Spleen (tissue), 11 donors: ENCODE results near the gene FARP1. TPM values are rescaled to one million over a fixed set of nuclear protein-coding genes. Genes with fewer than 3 reads are reported as not detected.

ENCODE experiments used
- DNase-seq: peaks from one replicate; pipeline ENCODE4 v3.0.0-alpha.2; 2020
- H3K27ac ChIP-seq, 8 donors: fragments of 200-600 bp; sonication (generic) in 7 of 8; 1 replicate in 4 of 8; 2 replicates in 4 of 8; pipeline versions ENCODE4 v1.5.0 to v1.8.0; 2016 to 2021; ENCODE audit warnings: inconsistent platforms in 4 of 8, mild to moderate bottlenecking in 4 of 8, moderate library complexity in 1 of 8
- H3K27me3 ChIP-seq, 7 donors: fragments of 200-600 bp; sonication (generic) in 6 of 7; replicated peaks in 1 of 7; 1 replicate in 4 of 7; 2 replicates in 3 of 7; pipeline versions ENCODE4 v1.5.0 to v1.8.0; 2016 to 2021; ENCODE audit warnings: inconsistent platforms in 3 of 7, mild to moderate bottlenecking in 1 of 7
- H3K36me3 ChIP-seq, 6 donors: fragments of 200-600 bp; sonication (generic) in 5 of 6; 1 replicate in 4 of 6; 2 replicates in 2 of 6; pipeline versions ENCODE4 v1.5.0 to v1.8.0; 2016 to 2021; ENCODE audit warnings: inconsistent platforms in 2 of 6
- H3K4me1 ChIP-seq, 6 donors: fragments of 200-600 bp; sonication (generic) in 5 of 6; 1 replicate in 3 of 6; 2 replicates in 3 of 6; pipeline versions ENCODE4 v1.5.0 to v1.8.0; 2016 to 2021; ENCODE audit warnings: inconsistent platforms in 3 of 6
- H3K4me3 ChIP-seq, 8 donors: fragments of 200-600 bp; sonication (generic) in 7 of 8; 1 replicate in 4 of 8; 2 replicates in 4 of 8; pipeline versions ENCODE4 v1.5.0 to v1.8.0; 2016 to 2021; ENCODE audit warnings: inconsistent platforms in 4 of 8, mild to moderate bottlenecking in 4 of 8, moderate library complexity in 2 of 8
- H3K9me3 ChIP-seq, 8 donors: fragments of 200-600 bp; sonication (generic) in 7 of 8; 1 replicate in 4 of 8; 2 replicates in 4 of 8; pipeline versions ENCODE4 v1.5.0 to v1.8.0; 2016 to 2021; ENCODE audit warnings: inconsistent platforms in 4 of 8
- CTCF ChIP-seq, 11 experiments: fragments of 200-600 bp in 7 of 11; fragments of 450-650 bp in 4 of 11; sonication (generic) in 4 of 11; IDR thresholded peaks in 8 of 11; conservative IDR thresholded peaks in 3 of 11; 1 replicate in 7 of 11; 2 replicates in 4 of 11; pipeline versions ENCODE4 v1.4.0 to v1.8.0; 2016 to 2021; ENCODE audit warnings: antibody characterized with exemption in 11 of 11, inconsistent platforms in 4 of 11, mild to moderate bottlenecking in 1 of 11
- POLR2A ChIP-seq, 3 donors: fragments of 450-650 bp; IDR thresholded peaks; one replicate each; pipeline ENCODE4 v1.5.1; 2017; ENCODE audit warnings: antibody characterized with exemption in 3 of 3, mild to moderate bottlenecking in 1 of 3
- POLR2AphosphoS5 ChIP-seq, 3 donors: sonication (generic); formaldehyde crosslinking; IDR thresholded peaks; one replicate each; pipeline ENCODE4 v1.5.1; 2017; ENCODE audit warnings: antibody characterized with exemption in 3 of 3
- WGBS, 5 donors: extraction: QIAGEN DNeasy Blood & Tissue Kit in 3 of 5; methylation state at CpG; one replicate each; pipeline versions ENCODE4 v1.1.5 to v1.1.7; 2013 to 2018; 5-methylcytosine and 5-hydroxymethylcytosine counted together
- intact Hi-C: fragments of 100-400 bp; cut with DNase I; formaldehyde crosslinking; loops from one replicate; pipeline ENCODE4 v1.15.0; 2023; ENCODE audit warnings: low total_unique reads
- polyA plus RNA-seq, 3 donors: library from polyadenylated mRNA; stranded (reverse); fragments of 200-250 nt; gene quantifications; one replicate each; pipeline ENCODE4 v1.2.1, GENCODE V29; 2013
- total RNA-seq, 7 donors: library from RNA; depleted of rRNA in 3 of 7; stranded (reverse); fragments of >200 nt in 3 of 7; fragmentation: NEBNext Ultra II Directional in 4 of 7; extraction: Animal tissue kit (Norgen Biotek cat#: 25700) in 4 of 7; gene quantifications; one replicate each; pipeline versions ENCODE4 v1.1.0 to v1.2.1, GENCODE V29; 2016 to 2021
- donor health status: healthy with polysubstance abuse.
- donor health status: DM: no; HTN: no; CAD: no; lungs with moderate emphysema.
- donor health status: DM: no; HTN: no; CAD: no.
- donor health status: Bipolar disorder and iron deficiency.
- donor health status: healthy.
- donor health status: DM: no; HTN: no; CAD: no.
- donor health status: DM: yes; HTN: yes; CAD: no.

The FARP1 gene
- total and polyA plus RNA-seq, 10 donors: 3.7 to 60.9 (median 33.0) TPM

DNA sequence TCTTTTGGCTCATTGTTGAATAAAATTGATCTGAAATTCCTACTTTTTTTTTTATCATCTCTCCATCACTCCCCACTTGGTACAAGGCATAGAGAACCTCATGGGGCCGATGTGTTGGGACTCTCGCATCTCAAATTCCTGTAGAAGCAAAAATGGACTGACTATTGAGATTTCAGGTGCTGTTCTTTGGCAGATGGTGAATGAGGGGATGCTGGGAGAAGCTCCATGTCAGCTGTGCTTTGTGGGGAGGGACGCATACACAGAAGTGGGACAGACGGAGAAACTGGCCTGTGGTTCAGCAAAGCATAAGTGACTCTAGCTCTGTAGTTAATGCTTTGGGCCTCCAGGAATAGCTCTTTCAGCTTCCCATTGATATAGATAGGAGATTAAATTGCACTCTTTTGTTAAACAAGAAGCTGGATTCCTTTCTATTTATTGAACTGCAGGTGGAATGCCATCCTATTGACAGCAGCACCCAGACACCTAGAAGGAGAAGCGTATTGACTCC lies 228.7 kb downstream of the FARP1 start:
- intact Hi-C loops: no loop called here
- WGBS, 5 donors: 90 to 94% (median 94%) methylated on average over 5 of the region's 5 CpGs

DNA sequence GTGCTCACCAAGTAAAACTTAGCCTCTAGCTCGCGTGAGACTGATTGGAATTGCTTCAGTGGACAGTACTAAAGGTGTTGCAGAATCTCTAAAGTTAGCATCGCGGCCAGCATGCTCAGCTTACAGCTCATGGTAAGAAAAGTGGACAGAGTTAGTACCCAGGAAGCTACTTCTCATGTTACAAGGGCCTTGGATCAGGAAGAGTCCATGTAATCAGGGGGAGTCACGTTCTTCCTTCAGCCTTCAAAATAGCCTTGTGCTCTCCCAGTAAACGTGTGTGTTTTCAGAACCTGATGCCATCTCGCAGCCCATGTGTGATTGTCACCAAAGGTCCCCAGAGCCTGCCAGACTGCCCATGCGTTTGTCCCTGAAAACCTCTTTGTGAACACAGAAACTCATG lies 230.0 kb downstream of the FARP1 start:
- Histone ChIP-seq H3K36me3 (peaks cover 0 to 8% (median 0%) of the 10 kb centered on the region in 6 donors), H3K9me3 (peaks cover 0 to 13% (median 10%) of the 10 kb centered on the region in 8 donors), H3K4me3 (no peak overlapping the region), H3K4me1 (peaks cover 0 to 6% (median 0%) of the 10 kb centered on the region in 6 donors), H3K27ac (no peak overlapping the region), H3K27me3 (no peaks in the 10 kb centered on the region)
- DNase-seq: no peak
- TF ChIP-seq CTCF (IDR thresholded peaks at IDR 0.05 in 8 of 11, conservative IDR thresholded peaks at IDR 0.05 in 3 of 11): no peak
- TF ChIP-seq POLR2A (IDR thresholded peaks at IDR 0.05): no peak
- no peak for TF ChIP-seq POLR2AphosphoS5 (IDR thresholded peaks at IDR 0.05)
- intact Hi-C loops: no loop called here
- WGBS, 5 donors: 67 to 91% (median 78%) methylated on average over 8 of the region's 8 CpGs

More for the DNA sequence above, 228.7 kb downstream of the FARP1 start:
- H3K36me3 ChIP-seq: peaks cover 0 to 8% (median 0%) of the 10 kb centered on the region in 6 donors
- H3K4me1 ChIP-seq: peaks cover 0 to 6% (median 0%) of the 10 kb centered on the region in 6 donors
- H3K4me3 ChIP-seq: no peak overlapping the region
- DNase-seq: no peak
- H3K27me3 ChIP-seq: no peaks in the 10 kb centered on the region
- peaks cover 0 to 13% (median 10%) of the 10 kb centered on the region in 8 donors for H3K9me3 ChIP-seq
- TF ChIP-seq POLR2A (IDR thresholded peaks at IDR 0.05): no peak
- TF ChIP-seq CTCF (IDR thresholded peaks at IDR 0.05 in 8 of 11, conservative IDR thresholded peaks at IDR 0.05 in 3 of 11): no peak
- no peak for TF ChIP-seq POLR2AphosphoS5 (IDR thresholded peaks at IDR 0.05)
- no peak overlapping the region for H3K27ac ChIP-seq

- Histone ChIP-seq H3K36me3 (no peaks in the 10 kb centered on the region), H3K27ac (no peak overlapping the region), H3K9me3 (peaks cover 0 to 13% (median 10%) of the 10 kb centered on the region in 8 donors), H3K4me3 (no peak overlapping the region), H3K4me1 (peaks cover 0 to 6% (median 0%) of the 10 kb centered on the region in 6 donors), H3K27me3 (no peaks in the 10 kb centered on the region)
- DNase-seq: no peak
- no peak for TF ChIP-seq POLR2A (IDR thresholded peaks at IDR 0.05)
- TF ChIP-seq CTCF (IDR thresholded peaks at IDR 0.05 in 8 of 11, conservative IDR thresholded peaks at IDR 0.05 in 3 of 11): no peak
- TF ChIP-seq POLR2AphosphoS5 (IDR thresholded peaks at IDR 0.05): no peak
- 62 to 92% (median 83%) methylated on average over 1 of the region's 1 CpG for WGBS, 5 donors
- intact Hi-C loops: no loop called here
Measured at GRCh38 chr13:98374750-98375149, 231.9 kb downstream of the FARP1 start.

DNA sequence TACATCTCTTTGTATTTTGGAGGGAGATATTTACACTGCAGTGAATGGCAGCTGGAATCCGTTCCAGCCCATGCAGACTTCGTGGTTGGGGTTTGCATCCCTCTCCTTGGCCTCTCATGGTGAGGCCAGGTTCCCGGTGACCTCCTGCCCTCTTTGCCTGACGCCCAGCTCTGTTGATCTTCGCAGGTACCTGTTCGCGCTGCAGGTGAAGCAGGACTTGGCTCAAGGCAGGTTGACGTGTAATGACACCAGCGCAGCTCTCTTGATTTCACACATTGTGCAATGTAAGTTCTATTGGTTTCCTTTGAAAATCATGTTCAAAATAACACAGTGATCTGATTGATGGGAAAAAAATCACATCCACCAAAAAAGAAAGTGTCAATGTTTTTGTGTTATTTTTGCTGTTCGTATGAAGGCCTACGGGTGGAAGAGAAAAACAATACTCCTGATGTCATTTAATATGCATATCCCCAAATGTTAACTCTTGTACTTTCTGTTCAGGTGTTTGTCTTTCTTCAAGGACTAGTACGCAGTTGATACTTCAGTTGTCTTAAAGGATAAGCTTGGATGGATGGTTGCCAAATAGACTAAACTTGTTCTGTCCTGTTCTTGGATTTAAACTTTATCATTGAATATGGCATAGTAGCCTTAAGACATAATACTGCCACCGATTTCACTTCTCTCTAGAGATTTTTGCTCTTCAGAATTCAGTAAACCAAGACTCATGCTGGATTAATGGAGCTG lies 234.9 kb downstream of the FARP1 start:
- H3K36me3 ChIP-seq: no peaks in the 10 kb centered on the region
- 90 to 94% (median 92%) methylated on average over 13 of the region's 13 CpGs for WGBS, 5 donors
- H3K4me1 ChIP-seq: peaks cover 0 to 3% (median 0%) of the 10 kb centered on the region in 6 donors
- TF ChIP-seq POLR2A (IDR thresholded peaks at IDR 0.05) (no peak), POLR2AphosphoS5 (IDR thresholded peaks at IDR 0.05) (no peak), CTCF (IDR thresholded peaks at IDR 0.05 in 8 of 11, conservative IDR thresholded peaks at IDR 0.05 in 3 of 11) (no peak)
- intact Hi-C loops: no loop called here
- DNase-seq: no peak
- no peak overlapping the region for H3K4me3 ChIP-seq
- no peak overlapping the region for H3K27ac ChIP-seq
- H3K9me3 ChIP-seq: peaks cover 0 to 13% (median 10%) of the 10 kb centered on the region in 8 donors
- H3K27me3 ChIP-seq: no peaks in the 10 kb centered on the region
